ENCODE data around the gene AICDA.

DNA sequence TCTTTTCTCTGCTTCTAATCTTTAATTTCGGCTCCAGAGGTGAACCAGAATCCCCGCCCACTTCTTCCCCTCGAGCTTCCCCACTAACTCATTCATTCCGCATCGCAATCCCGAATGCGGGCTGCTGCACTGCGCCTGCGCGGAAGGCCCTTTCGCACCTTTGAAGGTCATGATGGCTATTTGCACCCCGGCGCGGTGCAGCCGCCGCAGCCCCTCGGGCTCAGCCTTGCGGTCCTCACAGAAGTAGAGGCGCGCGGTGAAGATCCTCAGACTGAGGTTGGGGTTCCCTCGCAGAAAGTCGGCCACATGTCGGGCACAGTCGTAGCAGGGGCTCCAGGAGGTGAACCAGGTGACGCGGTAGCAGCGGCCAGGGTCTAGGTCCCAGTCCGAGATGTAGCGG lies 7.6 kb downstream of the AICDA start:
- TF ChIP-seq TAF1 (IDR thresholded peaks at IDR 0.05; ENCODE audit: borderline replicate concordance, low read depth, low read length) (no peak), POLR2A (IDR thresholded peaks at IDR 0.05; ENCODE audit: low read depth, low read length) (no peak)
